AG04449 (cell line): ENCODE data around the gene EFHD1.

Experiments
- CTCF ChIA-PET: fragments of 350-600 bp; formaldehyde crosslinking; extraction: SDS; loops from one replicate; lab custom pipeline; 2021; ENCODE audit warnings: antibody characterized with exemption; lab: Yijun Ruan, JAX
- POLR2A ChIA-PET: fragments of 400-600, 350-600 bp; formaldehyde crosslinking; extraction: SDS; loops from one replicate; lab custom pipeline; 2020; ENCODE audit warnings: antibody characterized with exemption, inconsistent platforms; lab: Yijun Ruan, JAX
- DNase-seq: peaks from one replicate; pipeline ENCODE4 v3.0.0-alpha.2; 2010; ENCODE audit warnings: low read depth, low spot score
- H3K4me3 ChIP-seq: 2 replicates; pipeline ENCODE4 v1.5.1; 2011; ENCODE audit warnings: low read depth, mild to moderate bottlenecking, control low read depth, low read length
- TF ChIP-seq, protein P1 (sequence below): IDR thresholded peaks from one replicate; pipeline ENCODE4 v1.5.1; 2011; ENCODE audit warnings: mild to moderate bottlenecking, moderate library complexity, low read length, control low read depth, inconsistent platforms; ENCODE audit not compliant: insufficient read depth; ENCODE audit errors: missing control alignments

EFHD1 gene

GRCh38 chr2:232600053-232600773, 33.2 kb upstream of the EFHD1 start:
- ChIA-PET POLR2A (no interaction called here), CTCF (interaction anchor here (1.0 to 1.5 kb wide), 4 partner anchors 9 to 651 kb away, joined by 3 to 5 read pairs (median 3); partner anchors contain the start of gene ATG16L1)
- TF ChIP-seq, protein P1, sequence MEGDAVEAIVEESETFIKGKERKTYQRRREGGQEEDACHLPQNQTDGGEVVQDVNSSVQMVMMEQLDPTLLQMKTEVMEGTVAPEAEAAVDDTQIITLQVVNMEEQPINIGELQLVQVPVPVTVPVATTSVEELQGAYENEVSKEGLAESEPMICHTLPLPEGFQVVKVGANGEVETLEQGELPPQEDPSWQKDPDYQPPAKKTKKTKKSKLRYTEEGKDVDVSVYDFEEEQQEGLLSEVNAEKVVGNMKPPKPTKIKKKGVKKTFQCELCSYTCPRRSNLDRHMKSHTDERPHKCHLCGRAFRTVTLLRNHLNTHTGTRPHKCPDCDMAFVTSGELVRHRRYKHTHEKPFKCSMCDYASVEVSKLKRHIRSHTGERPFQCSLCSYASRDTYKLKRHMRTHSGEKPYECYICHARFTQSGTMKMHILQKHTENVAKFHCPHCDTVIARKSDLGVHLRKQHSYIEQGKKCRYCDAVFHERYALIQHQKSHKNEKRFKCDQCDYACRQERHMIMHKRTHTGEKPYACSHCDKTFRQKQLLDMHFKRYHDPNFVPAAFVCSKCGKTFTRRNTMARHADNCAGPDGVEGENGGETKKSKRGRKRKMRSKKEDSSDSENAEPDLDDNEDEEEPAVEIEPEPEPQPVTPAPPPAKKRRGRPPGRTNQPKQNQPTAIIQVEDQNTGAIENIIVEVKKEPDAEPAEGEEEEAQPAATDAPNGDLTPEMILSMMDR, result no peak
- H3K4me3 ChIP-seq, result no peak overlapping the region
- DNase-seq, result no peak

DNA sequence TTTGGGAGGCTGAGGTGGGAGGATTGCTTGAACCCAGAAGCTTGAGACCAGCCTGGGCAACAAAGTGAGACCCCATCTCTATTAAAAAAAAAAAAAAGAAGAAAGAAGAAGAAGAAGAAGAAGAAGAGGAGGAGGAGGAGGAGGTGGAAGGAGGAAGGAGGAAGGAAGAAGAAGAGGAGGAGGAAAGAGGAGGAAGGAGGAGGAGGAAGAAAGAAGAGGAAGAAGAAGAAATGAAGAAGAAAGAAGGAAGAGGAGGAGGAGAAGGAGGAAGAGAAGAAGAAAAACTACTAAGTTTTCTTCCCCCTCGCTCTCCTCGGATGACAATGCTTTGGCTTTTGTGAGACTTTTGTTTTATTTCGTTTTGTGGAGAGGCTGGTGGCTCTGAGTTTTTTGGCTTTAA, 30.1 kb upstream of the EFHD1 start:
- no peak for DNase-seq
- CTCF ChIA-PET, result interaction anchor here (0.7 to 3.6 kb wide), 8 partner anchors 7 to 648 kb away, joined by 3 to 30 read pairs (median 4); partner anchors contain the start of gene ATG16L1
- TF ChIP-seq, protein P1, result no peak
- POLR2A ChIA-PET, result no interaction called here
- H3K4me3 ChIP-seq, result no peak overlapping the region

GRCh38 chr2:232604535-232604934, 28.9 kb upstream of the EFHD1 start:
- POLR2A ChIA-PET, result no interaction called here
- H3K4me3 ChIP-seq, result no peak overlapping the region
- CTCF ChIA-PET, result interaction anchor here (1.1 to 3.6 kb wide), 10 partner anchors 9 to 646 kb away, joined by 3 to 30 read pairs (median 5); partner anchors contain the start of gene ATG16L1
- TF ChIP-seq, protein P1, result no peak
- no peak for DNase-seq

DNA sequence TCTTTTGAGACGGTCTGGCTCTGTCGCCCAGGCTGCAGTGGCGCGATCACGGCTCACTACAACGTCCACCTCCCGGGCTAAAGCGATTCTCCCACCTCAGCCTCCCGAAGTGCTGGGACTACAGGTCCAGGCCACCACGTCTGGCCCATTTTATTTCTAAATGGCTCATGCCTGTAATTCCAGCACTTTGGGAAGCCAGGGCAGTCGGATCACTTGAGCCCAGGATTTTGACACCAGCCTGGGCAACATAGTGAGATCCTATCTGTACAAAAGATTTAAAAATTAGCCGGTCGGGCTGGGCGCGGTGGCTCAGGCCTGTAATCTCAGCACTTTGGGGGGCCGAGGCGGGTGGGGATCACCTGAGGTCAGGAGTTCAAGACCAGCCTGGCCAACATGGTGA, 26.4 kb upstream of the EFHD1 start:
- TF ChIP-seq, protein P1, result no peak
- H3K4me3 ChIP-seq, result no peak overlapping the region
- POLR2A ChIA-PET, result no interaction called here
- CTCF ChIA-PET, result interaction anchor here (0.6 to 1.1 kb wide), 5 partner anchors 10 to 93 kb away, joined by 3 to 5 read pairs (median 4); no protein-coding TSS in a partner anchor
- no peak for DNase-seq

GRCh38 chr2:232609607-232610006, 23.8 kb upstream of the EFHD1 start:
- DNase-seq, result no peak
- H3K4me3 ChIP-seq, result no peak overlapping the region
- POLR2A ChIA-PET, result no interaction called here
- CTCF ChIA-PET, result interaction anchor here (0.6 to 1.3 kb wide), 4 partner anchors 9 to 59 kb away, joined by 3 to 7 read pairs (median 4); no protein-coding TSS in a partner anchor
- TF ChIP-seq, protein P1, result no peak

GRCh38 chr2:232610081-232610480, 23.3 kb upstream of the EFHD1 start:
- CTCF ChIA-PET, result interaction anchor here (0.6 to 2.2 kb wide), 6 partner anchors 7 to 59 kb away, joined by 3 to 10 read pairs (median 4); partner anchors contain the start of gene EFHD1
- no peak for DNase-seq
- POLR2A ChIA-PET, result no interaction called here
- H3K4me3 ChIP-seq, result no peak overlapping the region
- TF ChIP-seq, protein P1, result no peak
